T47D (cell line): ENCODE data around the gene TRIM5.
"Not testable (repeated sequence)": the region's sequence is repeated elsewhere in the genome, so short reads cannot be mapped to it uniquely, and the experiment has no call there.

Experiments
- DNase-seq, 2 experiments: peaks; one replicate each; pipeline versions ENCODE4 v3.0.0 to v3.0.0-alpha.2; 2011 to 2012; ENCODE audit warnings: low read depth in 1 of 2, low spot score in 1 of 2
- JUND ChIP-seq: IDR thresholded peaks from 2 replicates; pipeline ENCODE4 v1.6.1; 2012; ENCODE audit warnings: low read depth
- in situ Hi-C: cut with HindIII; loops from 2 replicates; pipeline ENCODE4 v1.10.0; 2016; ENCODE audit warnings: low sequenced_read_pairs, low pct_unique_long_range_greater_than_20kb

TRIM5 gene, protein sequence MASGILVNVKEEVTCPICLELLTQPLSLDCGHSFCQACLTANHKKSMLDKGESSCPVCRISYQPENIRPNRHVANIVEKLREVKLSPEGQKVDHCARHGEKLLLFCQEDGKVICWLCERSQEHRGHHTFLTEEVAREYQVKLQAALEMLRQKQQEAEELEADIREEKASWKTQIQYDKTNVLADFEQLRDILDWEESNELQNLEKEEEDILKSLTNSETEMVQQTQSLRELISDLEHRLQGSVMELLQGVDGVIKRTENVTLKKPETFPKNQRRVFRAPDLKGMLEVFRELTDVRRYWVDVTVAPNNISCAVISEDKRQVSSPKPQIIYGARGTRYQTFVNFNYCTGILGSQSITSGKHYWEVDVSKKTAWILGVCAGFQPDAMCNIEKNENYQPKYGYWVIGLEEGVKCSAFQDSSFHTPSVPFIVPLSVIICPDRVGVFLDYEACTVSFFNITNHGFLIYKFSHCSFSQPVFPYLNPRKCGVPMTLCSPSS

DNA sequence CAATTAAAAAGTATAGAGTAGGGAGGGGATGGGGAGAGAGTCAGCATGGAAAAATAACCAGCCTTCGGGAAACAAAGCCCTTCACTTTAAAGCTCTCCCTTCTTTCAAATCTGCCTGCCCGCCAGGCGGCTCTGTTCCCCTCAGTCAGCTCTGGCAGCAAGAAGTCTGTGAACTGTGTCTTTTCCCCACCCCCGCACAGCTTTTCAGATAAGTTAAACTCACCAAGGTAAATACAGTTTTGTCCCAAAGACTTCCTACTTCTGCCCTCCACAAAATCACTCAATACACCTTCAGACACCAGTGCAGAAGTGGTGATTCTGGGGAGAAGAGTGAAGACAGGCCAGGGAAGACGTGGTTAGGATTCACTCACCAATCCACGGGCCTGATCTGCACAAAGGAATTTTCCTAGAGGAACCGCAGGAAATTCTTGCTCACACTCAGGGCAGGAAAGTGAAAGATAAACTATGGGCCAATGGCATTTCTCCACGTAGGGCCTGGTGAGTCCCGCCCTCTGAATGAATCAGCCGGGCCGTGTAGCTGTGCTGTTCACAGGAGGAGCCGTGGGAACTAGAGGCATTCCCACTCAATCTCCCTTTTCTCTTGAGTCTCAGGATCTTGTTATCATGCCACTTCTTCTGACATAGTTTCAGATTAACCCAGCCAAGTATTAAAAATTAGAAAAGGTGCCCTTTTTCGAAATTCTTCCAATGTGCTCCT, at the start of gene TRIM5:
TSS of gene TRIM5 (minus strand) at position 429 of the 717 bp plus-strand sequence. CDS start 4,897 bp downstream, outside the sequence.
- in situ Hi-C loops = no loop called here
- no peak for TF ChIP-seq JUND
- peak; percentile 83 to 86 for DNase-seq

DNA sequence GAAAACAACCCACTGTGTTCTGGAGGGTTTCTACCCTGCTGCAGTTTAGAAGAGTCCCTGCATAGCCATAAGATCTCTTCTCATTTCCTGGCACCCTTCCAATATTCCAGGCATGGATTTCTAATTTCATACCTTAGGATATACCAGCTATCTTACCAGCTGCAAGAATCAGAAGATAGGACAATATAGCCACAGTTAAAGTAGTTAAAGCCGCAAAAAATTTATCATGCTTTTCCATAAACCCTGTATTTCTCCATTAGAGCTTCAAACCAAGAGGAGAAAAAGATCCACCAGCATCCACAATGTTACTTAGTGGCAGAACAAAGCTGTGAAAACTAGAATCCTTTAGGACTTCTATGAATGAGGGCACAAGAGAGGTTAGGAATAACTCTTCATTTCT, 42.8 kb upstream of the TRIM5 start:
- in situ Hi-C loops = no loop called here
- DNase-seq = no peak
- TF ChIP-seq JUND = no peak

DNA sequence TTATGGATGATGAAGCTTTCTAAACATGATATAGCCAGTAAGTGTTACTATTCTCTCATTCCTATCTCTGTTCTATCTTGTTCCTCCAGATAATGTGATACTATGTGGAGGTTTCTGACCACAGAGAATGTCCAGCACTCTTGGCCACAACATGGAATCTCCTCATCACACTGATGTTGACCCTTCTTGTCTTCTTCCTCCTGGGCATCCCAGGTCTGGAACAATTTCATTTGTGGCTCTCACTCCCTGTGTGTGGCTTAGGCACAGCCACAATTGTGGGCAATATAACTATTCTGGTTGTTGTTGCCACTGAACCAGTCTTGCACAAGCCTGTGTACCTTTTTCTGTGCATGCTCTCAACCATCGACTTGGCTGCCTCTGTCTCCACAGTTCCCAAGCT, 41.5 kb upstream of the TRIM5 start:
- TF ChIP-seq JUND = no peak
- DNase-seq = no peak
- in situ Hi-C loops = no loop called here

DNA sequence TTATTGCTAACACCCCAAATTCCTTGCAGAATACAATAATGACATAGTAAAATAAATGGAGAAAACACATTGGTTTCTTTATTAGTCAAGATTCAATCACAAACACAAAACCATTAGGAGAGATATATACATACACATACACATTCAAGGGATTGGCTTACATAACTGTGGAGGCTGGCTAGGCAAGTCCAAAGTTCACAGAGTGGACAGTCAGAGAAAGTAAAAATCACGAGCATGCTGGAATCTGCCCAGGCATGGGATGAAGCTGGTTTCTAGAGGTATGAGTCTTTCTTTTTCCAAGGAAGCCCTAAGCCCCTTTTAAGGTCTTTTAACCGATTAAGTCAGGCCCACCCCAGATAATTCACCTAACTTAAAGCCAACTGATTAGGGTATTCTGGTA, 37.7 kb upstream of the TRIM5 start:
- no peak for DNase-seq
- TF ChIP-seq JUND = no peak
- in situ Hi-C loops = no loop called here

DNA sequence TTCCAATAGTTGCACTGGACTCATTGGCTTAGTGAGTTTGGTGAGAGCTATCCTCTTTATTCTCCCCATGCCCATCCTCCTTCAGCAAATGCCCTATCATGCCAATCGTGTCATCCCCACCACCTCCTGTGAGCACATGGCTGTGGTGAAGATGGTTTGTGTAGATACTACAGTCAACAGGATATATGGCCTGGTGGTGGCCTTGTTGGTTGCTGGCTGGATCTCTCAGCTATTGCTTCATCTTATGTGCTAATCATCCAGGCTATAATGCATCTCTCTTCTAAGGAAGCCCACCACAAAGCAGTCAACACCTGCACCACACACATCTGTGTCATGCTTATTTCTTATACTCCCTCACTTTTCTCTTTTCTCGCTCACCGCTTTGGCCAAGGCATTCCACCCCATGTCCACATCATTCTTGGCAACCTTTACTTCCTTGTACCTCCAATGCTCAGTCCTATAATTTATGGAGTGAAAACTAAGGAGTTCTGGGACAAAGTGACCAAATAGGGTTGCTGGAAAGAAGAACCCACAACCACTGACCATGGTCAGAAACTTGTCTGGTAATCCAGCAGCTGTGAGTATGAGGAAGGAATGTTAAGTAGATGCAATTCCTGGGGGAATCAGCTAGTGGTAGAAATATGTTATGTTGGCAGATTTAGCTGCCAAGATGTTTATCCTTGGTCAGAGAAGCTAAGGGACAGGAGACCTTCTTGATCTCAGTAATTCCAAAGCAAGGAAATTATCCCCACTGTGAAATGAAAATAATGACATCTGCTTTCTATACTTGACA, 35.0 kb upstream of the TRIM5 start:
- TF ChIP-seq JUND = no peak
- in situ Hi-C loops = no loop called here
- no peak for DNase-seq

DNA sequence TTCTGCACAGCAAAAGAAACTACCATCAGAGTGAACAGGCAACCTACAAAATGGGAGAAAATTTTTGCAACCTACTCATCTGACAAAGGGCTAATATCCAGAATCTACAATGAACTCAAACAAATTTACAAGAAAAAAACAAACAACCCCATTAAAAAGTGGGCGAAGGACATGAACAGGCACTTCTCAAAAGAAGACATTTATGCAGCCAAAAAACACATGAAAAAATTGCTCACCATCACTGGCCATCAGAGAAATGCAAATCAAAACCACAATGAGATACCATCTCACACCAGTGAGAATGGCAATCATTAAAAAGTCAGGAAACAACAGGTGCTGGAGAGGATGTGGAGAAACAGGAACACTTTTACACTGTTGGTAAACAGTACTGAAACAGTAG, 31.6 kb upstream of the TRIM5 start:
- in situ Hi-C loops, DNase-seq: not testable (repeated sequence)

DNA sequence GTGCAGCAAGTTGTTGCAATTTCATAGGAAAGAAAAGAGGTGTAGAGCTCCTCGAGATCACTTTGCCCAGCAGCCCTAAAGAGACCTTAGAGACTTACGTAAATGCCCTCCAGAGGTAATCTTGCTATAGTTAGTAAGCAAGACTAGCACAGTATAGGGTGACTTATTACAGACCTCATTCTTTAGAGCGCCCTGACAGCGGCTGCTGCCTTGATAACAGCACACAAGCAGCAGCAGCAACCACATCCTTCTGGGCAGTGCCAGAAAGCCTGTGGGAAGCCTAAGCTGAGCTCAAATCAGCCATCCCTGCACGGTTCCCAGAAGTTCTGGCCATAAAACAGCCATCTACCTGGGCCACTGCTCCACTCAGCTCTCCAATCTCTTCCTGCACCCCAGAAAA, 28.8 kb upstream of the TRIM5 start:
- TF ChIP-seq JUND = no peak
- DNase-seq = no peak

DNA sequence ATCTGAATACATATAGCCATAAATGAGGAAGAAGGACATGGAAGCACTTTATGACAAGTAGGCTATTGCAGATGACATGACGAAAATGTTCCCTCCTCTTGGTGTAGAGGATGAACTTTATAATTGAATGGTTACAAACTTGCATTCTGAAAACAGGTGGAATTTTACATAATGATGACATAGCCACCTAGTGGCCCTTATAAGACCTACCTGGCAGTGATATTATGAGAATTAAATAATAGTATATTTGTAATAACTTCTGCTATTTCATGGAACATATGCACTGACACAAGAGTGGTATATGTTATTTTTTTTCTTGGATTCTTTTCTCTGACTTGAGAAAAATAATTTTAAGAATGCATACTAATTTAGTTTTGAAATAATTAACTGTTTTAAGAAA, 27.6 kb upstream of the TRIM5 start:
- no peak for TF ChIP-seq JUND
- DNase-seq = peak in 1 of 2 experiments; percentile 15
- in situ Hi-C loops = no loop called here

More for the DNA sequence above, 28.8 kb upstream of the TRIM5 start:
- in situ Hi-C loops = no loop called here

DNA sequence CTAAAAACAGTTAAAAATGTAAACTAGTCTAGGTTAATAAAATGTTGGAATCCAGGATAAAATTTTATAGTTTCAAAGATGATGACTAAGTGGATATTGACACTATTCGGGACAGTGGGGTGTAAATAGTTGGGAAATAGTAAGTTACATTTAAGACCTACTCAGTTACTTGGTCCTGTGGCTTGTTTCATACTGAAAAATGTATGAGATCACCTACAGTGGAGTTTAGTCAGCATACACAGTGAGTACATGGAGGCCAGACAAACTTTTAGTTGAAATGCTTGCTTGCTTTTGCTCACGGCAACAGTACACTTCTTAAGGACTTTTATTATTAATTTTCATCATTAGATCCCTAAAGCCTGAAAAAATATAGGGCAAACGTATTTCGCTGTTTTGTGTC, 20.8 kb upstream of the TRIM5 start:
- no peak for DNase-seq
- TF ChIP-seq JUND = no peak
- in situ Hi-C loops = no loop called here

DNA sequence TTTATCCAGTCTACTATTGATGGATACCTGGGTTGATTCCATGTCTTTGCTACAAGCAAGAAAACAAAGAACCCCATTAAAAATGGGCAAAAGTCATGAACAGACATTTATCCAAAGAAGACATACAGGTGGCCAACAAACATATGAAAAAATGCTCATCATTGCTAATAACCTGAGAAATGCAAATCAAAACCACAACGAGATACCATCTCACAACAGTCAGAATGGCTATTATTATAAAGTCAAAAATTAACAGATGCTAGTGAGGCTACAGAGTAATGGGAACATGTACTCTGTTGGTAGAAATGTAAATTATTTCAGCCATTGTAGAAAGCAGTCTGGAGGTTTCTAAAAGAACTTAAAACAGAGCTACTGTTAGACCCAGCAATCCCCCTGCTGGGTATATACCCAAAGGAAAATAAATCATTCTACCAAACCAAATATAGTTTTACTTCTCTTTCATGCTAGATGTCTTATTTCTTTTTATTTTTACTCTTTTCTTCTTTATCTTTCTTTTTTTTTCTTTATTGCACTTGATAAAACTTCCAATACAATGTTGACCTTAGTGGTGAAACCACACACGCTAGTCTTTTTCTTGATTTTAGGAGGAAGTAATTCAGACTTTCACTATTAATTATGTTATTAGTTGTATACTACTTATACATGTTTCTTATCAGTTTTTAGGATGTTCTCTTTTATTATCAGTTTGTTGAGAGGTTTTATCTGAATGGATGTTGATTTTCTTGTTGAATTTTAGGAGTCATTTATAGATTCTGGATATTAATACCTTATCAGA, 19.1 kb upstream of the TRIM5 start:
- DNase-seq = no peak
- in situ Hi-C loops = no loop called here
- TF ChIP-seq JUND = no peak

DNA sequence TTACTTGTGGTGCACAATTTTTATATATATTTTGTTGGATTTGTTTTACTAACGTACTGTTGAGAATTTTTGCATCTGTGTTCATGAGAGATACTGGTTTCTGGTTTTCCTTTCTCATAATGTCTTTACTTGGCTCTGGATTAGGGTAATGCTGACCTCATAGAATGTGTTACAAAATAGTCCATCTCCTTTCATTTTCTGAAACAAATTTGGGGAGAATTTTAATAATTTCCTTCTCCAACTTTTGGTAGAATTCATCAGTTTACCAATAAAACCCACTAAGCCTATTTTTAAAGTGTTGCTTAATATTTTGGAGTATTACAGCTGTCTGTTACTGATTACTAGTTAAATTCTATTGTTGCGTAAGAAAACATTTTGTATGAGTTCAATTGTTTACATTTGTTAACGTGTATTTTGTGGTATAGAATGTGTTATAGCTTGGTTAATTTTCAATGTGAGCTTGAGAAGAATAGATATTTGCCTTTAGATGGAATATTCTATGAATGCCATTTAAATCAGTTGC, 16.2 kb upstream of the TRIM5 start:
- DNase-seq = no peak
- in situ Hi-C loops = no loop called here
- TF ChIP-seq JUND = no peak
